Iris pigment epithelial cell (primary cell): ENCODE measurements around the gene LSM4.

Experiments used
- DNase-seq: peaks from one replicate; pipeline ENCODE4 v3.0.0-alpha.2; 2011; ENCODE audit warnings: low read depth

Gene LSM4

GRCh38 chr19:18292462-18292809 lies 30.4 kb downstream of the LSM4 start:
- DNase-seq, result no peak

GRCh38 chr19:18291590-18292461 lies 31.1 kb downstream of the LSM4 start:
- DNase-seq, result peak; percentile 91

GRCh38 chr19:18291019-18291524 lies 31.8 kb downstream of the LSM4 start:
- DNase-seq, result no peak

- DNase-seq, result peak; percentile 23
Observed at GRCh38 chr19:18290302-18291018, 32.4 kb downstream of the LSM4 start.

GRCh38 chr19:18289471-18290301 lies 33.2 kb downstream of the LSM4 start:
- DNase-seq, result no peak

- DNase-seq, result peak; percentile 73
Observed at GRCh38 chr19:18287836-18288772, 34.8 kb downstream of the LSM4 start.

GRCh38 chr19:18286973-18287635 lies 35.8 kb downstream of the LSM4 start:
- no peak for DNase-seq

GRCh38 chr19:18284712-18285360 lies 38.0 kb downstream of the LSM4 start:
- DNase-seq, result no peak

- DNase-seq, result no peak
Observed at GRCh38 chr19:18283338-18283737, 39.5 kb downstream of the LSM4 start.

GRCh38 chr19:18282788-18283141 lies 40.1 kb downstream of the LSM4 start:
- DNase-seq, result no peak

GRCh38 chr19:18282021-18282787 lies 40.7 kb downstream of the LSM4 start:
- no peak for DNase-seq

- peak; percentile 97 for DNase-seq
Observed at GRCh38 chr19:18281082-18282020, 41.5 kb downstream of the LSM4 start, which contains the start of gene JUND. Gene JUND, minus strand, starts transcription at chr19:18281622. Its CDS starts 138 bp downstream, at chr19:18281484.

GRCh38 chr19:18280247-18281081 lies 42.4 kb downstream of the LSM4 start:
- DNase-seq, result peak; percentile 73

GRCh38 chr19:18279516-18280246 lies 43.2 kb downstream of the LSM4 start:
- peak; percentile 95 for DNase-seq

- DNase-seq, result peak; percentile 19
Observed at GRCh38 chr19:18279266-18279515, 43.7 kb downstream of the LSM4 start.

GRCh38 chr19:18278521-18279265 lies 44.2 kb downstream of the LSM4 start:
- peak; percentile 28 for DNase-seq
